HG03108 (cell line): ENCODE results near the gene ADGRE2.
A peak's percentile ranks its signal among the peaks of the same experiment; 100 is the strongest.
"Not testable (repeated sequence)": the region's sequence is repeated elsewhere in the genome, so short reads cannot be mapped to it uniquely, and the experiment has no call there.

Experiments used
- ATAC-seq: cut with Tn5 transposase; IDR thresholded peaks from one replicate; pipeline ENCODE4 v1.9.1; 2021; ENCODE audit warnings: moderate library complexity; ENCODE audit not compliant: unreplicated experiment

ADGRE2 gene

DNA sequence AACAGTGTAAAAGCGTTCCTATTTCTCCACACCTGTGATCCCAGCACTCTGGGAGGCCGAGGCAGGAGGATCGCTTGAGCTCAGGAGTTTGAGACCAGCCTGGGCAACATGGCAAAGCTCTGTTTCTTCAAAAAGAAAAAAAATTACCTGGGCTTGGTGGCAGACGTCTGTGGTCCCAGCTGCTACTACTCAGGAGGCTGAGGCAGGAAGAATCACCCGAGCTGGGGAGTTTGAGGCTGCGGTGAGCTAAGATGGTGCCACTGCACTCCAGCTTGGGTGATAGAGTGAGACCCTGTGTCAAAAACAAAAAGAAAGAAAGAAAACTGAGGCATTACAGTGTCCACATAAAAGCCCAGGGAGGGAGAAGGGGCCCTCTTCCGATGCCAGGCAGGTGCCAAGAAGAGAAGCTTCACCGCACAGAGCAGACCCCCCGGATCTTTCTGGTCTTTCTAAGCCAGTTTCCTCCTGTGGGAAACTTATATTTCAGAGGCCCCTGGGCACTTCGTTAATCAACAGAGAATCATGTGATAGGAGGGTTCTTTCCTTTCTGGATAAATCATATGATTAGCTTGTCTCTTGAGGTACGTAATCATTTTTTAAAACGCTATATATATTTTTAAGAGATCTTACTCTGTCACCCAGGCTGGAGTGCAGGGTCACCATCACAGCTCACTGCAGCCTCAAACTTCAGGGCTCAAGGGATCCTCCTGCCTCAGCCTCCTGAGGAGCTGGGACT is at the start of gene ADGRE2:
Gene ADGRE2 (minus strand): TSS at position 451 of the 736 bp plus-strand sequence. CDS start 1,804 bp downstream, outside the sequence.
- not testable (repeated sequence) for ATAC-seq

DNA sequence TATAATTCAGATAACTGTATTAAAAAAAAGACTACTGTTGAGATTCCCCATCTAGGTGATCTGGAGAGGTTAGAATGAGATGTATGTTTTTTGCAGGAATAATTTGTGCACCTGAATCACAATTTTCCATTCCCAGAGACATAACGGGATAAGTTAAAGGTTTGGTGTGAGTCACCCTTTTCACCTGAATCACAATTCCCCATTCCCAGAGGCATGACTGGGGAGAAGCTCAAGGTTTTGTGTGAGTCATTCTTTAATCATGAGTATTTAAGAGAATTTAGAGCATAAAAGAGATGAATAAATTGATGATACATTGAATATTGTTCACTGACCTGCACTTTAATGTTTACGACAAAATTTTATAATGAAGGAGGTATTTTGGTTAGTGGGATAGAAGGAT is 47.6 kb upstream of the ADGRE2 start:
- no peak for ATAC-seq

DNA sequence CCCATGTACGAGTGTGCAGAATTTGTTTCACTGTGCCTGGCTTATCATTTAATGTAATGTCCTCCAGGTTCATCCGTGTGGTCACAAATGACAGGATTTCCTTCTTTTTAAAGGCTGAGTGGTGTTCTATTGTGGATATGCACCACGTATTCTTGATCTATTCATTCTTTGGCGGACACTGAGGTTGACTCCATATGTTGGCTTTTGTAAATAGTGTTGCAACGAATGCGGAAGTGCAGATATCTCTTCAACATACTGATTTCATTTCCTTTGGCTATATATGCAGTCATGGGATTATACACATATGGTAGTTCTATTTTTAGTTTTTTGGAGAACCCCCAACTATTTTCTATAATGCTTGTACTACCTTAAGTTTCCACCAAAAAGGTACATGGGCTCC is 43.6 kb upstream of the ADGRE2 start:
- no peak for ATAC-seq

DNA sequence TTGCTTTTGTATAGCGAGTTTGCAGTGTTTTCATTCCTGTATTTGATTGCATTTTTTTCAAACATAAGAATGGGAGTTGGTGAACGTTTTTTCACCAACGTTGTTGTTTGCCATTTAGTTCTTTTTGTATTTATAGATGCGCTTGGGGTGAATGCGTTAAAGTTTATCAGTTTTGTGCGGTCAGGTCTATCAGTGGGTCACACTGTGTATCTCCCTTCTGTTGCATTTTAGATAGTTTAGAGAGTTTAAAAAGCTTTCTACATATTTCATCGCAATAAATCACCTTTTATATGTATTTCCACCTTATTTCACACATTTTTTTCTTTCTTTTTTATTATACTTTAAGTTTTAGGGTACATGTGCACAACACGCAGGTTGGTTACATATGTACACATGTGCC is 40.2 kb upstream of the ADGRE2 start:
- ATAC-seq: no peak

DNA sequence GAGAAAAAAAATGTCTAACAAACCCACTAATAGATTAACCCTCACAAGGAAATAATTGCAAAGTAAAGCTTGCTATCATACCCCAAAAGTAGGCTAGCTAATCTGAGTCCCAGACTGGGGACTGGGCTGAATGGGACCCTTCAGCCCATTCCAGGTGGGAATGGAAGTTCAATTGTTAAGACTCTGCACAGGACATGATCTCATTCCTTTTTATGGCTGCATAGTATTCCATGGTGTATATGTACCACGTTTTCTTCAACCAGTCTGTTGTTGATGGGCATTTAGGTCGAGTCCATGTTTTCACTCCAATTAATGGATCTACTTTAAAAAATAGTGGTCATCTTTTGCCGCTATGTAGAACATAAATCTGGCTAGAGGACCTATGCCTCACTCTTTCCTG is 38.7 kb upstream of the ADGRE2 start:
- no peak for ATAC-seq

DNA sequence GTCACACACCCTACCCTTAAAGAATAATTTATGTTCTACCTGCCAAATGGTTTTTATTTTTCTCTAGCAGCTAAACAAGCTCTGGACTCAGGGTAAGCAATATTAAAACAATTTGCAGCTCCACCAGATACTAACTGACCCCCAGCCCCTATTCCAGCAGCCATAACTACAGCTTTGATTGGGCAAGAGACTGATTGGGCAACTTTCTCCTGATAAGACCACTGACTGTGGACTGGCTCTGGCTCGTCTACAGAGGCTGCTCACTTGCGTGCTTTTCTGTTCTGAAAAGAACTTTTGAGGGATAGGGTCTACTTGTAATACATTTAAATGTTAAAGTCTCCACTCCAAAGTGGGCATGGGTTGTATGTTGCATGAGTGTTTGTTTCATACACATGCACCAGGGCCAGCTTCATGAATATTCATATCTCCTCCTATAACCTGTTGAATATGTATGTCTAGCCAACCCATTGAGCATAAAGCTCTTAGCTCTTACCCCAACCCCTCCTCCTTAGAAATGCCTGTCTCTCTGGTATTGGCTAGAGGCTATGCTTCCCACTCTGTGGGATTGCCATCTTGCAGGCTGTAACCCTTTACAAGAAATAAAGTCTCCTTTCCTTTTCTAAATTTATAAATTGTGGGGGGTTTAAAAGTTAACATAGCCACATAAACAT is 36.8 kb upstream of the ADGRE2 start:
- ATAC-seq: no peak

DNA sequence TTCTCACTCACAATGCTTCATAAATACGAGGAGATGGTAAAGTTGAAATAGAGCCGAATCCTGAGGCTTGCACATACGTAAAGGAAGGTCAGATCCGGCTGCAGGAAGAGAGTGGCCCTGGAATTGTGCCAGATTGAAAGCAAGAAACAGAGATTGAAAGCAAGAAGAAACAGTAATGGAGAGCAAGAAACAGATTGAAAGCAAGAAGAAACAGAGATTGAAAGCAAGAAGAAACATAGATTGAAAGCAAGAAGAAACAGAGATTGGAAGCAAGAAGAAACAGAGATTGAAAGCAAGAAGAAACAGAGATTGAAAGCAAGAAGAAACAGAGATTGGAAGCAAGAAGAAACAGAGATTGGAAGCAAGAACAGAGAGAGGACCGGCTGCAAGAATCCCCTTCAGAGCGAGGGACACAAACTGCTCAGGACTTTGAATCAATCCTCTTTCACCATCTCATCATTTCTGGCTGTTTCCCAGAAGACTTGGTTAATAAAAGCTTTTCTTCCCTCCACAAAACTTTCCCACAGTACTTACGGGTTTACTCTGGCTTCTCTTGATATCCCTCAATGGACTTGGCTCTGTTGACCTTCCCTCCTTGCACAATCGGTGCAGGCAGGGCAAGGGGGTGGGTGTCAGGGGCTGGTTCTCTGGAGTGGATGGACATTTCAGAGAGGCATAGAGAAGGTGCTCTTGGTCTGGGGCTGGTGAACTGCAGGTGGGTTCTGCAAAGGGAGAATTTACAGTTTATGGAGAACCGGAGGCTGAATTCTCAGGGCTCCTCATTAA is 31.1 kb upstream of the ADGRE2 start:
- no peak for ATAC-seq

DNA sequence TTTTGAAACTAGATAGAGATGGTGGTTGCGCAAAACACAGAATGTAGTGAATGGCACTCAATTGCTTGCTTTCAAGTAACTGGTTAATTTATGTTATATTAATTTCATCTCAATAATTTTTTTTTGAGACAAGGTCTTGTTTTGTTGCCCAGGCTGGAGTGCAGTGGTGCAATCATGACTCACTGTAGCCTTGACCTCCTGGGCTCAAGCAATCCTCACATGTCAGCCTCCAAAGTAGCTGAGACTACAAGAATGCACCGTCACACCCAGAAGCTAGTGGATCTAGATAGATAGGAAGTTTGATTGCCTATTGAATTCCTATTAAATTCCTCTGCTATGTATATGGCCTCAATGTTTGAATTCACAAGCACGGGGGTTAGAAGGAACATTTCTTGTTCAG is 26.4 kb upstream of the ADGRE2 start:
- ATAC-seq: no peak

DNA sequence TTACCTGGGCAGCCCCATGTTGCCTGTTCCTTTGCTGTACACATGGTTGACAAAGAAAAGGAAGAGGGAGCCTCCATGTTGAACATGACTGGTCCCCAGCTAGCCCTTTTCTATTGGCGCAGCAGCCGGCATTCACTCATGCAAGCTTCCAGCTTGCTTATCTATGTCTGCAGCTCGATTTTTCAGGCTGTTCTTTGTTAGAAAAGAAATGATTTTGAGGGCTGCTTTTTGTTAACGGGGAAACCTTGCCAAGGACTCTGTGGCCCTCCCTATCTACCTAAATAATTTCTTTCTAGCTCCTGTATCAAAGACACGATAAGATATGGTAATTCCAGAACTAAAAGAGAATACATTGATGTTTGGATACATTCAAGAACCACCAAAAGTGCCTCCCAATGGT is 20.4 kb upstream of the ADGRE2 start:
- no peak for ATAC-seq

DNA sequence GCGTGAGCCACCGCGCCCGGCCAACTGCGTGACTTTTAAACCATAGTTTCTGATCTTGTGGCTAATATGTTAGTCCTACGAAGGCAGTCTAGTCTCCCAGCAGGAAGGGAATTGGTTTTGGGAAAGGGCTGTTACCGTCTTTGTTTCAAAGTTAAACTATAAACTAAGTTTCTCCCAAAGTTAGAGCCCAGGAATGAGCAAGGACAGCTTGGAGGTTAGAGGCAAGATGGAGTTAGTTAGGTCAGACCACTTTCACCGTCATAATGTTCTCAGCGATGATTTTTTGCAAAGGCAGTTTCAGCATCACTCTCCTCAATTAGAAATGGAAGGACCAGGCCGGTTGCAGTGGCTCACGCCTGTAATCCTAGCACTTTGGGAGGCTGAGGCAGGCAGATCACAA is 17.7 kb upstream of the ADGRE2 start:
- no peak for ATAC-seq

DNA sequence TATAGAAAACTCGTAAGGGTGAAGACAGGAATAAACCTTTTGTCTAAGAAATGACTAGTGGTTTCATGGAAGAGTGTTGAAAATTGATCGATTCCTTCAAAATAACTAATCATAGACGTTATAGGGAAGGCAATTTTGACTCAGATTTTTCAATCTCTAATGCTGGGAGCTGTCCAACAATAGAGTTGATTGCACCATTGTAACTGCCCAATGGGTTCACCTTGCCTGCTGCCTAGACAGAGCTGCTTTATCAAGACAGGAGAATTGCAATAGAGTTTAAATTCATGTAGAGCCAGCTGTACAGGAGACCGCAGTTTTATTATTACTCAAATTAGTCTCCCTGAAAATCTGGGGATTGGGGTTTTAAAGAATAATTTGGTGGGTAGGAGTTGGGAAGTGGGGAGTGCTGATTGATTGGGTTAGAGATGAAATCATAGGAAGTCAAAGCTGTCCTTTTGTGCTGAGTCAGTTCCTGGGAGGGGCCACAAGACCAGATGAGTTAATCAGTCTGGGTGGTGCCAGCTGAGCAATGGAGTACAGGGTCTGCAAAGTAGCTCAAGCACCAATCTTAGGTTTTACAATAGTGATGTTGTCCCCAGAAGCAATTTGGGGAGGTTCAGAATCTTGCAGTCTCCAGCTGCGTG is 16.8 kb upstream of the ADGRE2 start:
- ATAC-seq: no peak

DNA sequence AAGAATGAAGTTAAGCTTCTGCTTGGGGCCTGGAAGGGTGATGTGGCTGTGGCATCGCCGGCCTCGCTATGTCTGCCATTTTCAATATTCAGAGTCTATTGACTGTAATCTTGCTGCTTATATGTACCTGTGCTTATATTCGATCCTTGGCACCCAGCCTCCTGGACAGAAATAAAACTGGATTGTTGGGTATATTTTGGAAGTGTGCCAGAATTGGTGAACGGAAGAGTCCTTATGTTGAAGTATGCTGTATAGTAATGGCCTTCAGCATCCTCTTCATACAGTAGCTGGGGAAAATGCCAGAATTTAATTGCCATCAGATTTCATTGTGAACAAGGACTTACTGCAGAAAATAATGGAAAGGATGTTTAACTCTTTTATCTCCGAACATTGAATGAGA is 13.9 kb upstream of the ADGRE2 start:
- ATAC-seq: not testable (repeated sequence)

DNA sequence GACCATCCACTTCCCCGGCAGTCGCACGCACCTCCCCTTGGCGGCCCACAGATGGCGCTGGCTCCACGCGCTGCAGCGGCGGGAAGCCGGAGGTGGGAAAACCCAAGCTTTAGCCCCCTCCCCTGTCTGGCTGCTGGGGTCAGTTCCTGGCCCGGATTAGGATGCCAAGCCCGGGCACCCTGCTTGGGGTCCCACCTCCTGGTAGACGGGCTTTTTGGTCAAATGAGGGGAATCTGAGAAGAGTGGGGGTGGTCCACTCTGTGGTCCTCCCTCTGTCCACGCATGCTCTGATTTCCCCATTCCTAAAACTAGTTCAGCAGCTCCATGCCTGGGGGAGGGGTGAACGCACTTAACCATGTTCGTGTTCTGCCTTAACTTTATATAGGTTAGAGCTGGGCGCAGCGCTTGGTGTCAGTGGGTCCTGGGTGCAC is 8.1 kb upstream of the ADGRE2 start:
- ATAC-seq: no peak

DNA sequence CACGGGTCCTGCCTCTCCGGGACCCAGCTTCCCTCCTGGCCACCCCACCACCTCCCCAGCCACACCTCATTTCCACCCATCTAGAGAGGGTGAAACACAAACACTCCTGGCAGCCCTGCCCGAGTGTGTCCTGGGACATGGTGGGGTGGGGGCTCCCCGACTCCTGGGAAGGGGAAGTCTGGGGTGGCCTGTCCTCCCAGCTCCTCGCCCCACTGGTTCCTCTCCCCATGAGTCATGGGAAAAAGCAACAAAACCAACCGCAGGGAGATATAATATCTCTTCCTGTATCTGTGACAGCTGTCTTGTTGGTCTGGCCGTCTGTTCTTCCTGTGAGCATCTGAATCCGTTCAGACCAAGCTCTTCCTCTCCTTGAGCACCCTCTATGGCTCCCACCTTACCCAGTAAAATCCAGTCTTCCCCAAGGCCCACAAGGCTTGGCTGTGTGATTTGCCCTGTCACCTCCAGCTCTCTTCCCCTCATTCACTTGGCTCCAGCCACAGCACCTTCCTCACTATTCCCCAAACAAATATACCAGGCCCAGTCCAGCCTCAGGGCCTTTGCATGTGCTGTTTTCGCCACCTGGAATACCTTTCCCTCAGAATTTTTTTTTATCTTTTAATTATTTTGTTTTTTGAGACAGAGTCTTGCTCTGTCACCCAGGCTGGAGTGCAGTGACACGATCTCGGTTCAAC is 6.9 kb upstream of the ADGRE2 start:
- ATAC-seq: peak; percentile 29

DNA sequence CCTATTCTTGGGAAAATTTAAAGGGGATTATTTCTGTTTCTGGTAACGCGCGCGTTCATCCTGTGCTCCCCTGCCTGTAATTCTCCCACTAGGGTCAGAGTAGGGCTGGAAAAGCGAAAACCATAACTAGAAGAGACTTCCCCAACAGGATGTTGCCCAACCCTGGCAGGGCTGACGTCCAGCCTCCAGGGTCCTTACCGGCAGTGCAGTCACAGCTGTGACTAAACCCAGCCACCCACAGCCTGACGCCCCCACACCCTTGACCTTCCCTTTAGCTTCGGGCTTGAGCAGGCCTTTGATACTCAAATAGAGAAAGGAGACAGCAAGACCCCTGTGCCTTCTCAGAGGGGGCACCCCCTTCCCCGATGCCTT is 6.4 kb upstream of the ADGRE2 start:
- ATAC-seq: peak; percentile 58

DNA sequence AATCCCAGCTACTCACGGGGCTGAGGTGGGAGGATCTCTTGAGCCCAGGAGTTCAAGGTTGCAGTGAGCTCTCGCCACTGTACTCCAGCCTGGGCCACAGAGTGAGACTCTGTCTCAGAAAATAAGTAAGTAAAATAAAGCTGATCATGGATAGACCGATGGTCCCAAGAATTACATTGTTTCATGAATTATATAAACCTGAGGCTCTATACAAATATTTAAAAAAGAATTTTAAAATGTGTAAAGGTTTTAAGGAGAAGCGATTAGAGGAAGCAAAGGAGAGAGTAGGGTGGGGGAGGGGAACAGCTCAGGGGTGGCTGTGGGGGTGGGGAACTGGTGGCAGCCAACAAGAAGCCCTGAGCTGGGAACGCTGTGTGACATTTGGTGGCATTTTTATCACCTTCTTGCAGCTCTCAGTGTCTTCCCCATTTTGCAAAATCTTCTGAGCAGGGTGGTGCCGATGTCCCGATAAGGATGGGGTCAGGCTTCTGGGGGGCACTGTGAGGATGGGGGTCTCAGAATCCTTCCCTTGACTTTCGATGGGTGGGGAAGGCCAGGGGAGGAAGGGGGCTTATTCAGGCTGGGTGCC is 5.1 kb upstream of the ADGRE2 start:
- not testable (repeated sequence) for ATAC-seq

DNA sequence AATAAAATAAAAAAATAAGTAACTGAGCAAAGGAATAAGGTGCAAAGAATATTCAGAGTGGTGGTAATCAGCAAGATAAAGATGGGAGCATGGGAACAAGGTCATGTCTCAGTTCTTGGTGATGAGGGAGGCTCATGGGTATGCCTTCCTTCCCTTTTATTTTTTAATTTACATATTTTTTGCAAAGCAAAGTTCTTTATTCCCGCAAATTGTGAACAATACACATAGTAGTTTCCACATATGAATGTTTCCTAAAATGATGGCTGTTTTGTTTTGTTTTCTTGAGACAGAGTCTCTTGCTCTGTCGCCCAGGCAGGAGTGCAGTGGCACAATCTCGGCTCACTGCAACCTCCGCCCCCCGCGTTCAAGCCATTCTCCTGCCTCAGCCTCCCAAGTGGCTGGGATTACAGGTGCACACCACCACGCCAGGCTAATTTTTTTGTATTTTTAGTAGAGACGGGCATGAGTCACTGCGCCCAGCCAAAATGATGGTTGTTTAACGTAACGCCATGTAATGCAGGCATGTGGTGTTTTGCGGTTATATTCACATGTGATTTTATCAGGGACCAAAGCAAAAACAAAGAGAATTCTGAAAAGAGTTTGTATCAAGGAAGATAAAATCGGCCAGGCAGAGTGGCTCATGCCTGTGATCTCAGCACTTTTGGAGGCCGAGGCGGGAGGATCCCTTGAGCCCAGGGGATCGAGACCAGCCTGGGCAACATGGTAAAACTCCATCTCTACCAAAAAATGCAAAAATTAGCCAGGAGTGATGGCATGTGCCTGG is 4.5 kb upstream of the ADGRE2 start:
- ATAC-seq: no peak

DNA sequence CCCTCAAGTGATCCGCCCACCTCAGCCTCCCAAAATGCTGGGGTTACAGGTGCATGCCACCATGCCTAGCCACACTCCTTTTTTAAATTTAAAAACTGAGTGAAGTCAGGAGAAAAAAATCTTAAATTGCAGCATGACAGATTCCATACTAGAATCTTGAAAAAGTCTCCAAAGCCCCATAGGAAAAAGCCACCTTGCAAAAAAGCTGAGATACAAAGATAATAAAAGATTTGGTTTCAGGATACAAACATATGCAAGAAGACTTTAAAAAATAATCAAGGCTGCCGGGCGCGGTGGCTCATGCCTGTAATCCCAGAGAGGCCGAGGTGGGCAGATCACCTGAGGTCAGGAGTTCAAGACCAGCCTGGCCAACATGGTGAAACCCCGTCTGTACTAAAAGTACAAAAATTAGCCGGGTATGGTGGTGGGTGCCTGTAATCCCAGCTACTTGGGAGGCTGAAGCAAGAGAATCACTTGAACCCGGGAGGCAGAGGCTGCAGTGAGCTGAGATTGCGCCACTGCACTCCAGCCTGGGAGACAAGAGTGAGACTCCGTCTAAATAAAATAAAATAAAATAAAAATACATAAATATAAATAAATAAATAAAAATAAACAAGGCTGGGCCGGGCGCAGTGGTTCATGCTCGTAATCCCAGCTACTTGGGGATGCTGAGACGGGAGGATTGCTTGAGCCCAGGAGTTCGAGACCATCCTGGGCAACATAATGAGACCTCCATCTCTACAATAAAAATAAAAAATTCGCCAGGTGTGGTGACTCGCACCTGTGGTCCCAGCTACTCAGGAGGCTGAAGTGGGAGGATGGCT is 3.6 kb upstream of the ADGRE2 start:
- not testable (repeated sequence) for ATAC-seq
